ENCODE results near the gene PUS7L. TPM values are rescaled to one million over a fixed set of nuclear protein-coding genes. Genes with fewer than 3 reads are reported as not detected.

Gene PUS7L
- total and polyA plus RNA-seq, 2 experiments from 2014 or later, result 36.0 to 66.1 TPM

GRCh38 chr12:43742106-43742505 lies 16.5 kb downstream of the PUS7L start:
- no peaks in the 10 kb centered on the region for H3K27me3 Mint-ChIP-seq (ENCODE audit: insufficient read depth, low read depth, poor library complexity)
- Histone ChIP-seq H4K20me1 (replicated peaks; ENCODE audit: insufficient read depth) (no peaks in the 10 kb centered on the region), H3K4me1 (ENCODE audit: insufficient read depth) (peaks cover 2% of the 10 kb centered on the region), H3K9me2 (ENCODE audit: insufficient read depth) (no peaks in the 10 kb centered on the region), H3K36me3 (ENCODE audit: insufficient read depth) (peaks cover 6% of the 10 kb centered on the region; the same call in 1 of the 2 replicates), H3K27me3 (ENCODE audit: insufficient read depth) (no peaks in the 10 kb centered on the region), H3K27ac (ENCODE audit: low read depth) (no peak overlapping the region), H3K79me2 (replicated peaks; ENCODE audit: insufficient read depth) (no peaks in the 10 kb centered on the region), H3K4me2 (no peak overlapping the region), H3F3A (replicated peaks; ENCODE audit: low read depth) (no peaks in the 10 kb centered on the region), H3K4me3 (no peak overlapping the region), H2AFZ (no peak overlapping the region)
- H3K36me3 Mint-ChIP-seq (ENCODE audit: low read depth), result peaks cover 15% of the 10 kb centered on the region
- no peak overlapping the region for H3K4me3 Mint-ChIP-seq
- H3K27ac Mint-ChIP-seq, result no peak overlapping the region
- no peak for ATAC-seq
- no peaks in the 10 kb centered on the region; the same call in 2 of the 3 replicates for H3K4me1 Mint-ChIP-seq
- no peak for DNase-seq (ENCODE audit: low spot score)
- no peaks in the 10 kb centered on the region for H3K9me3 Mint-ChIP-seq
- TF ChIP-seq ETS1 (IDR thresholded peaks at IDR 0.05) (no peak), STAT1 (IDR thresholded peaks at IDR 0.05; ENCODE audit: unreplicated experiment) (no peak), CREB1 (CRISPR knock-in tag; IDR thresholded peaks at IDR 0.05; ENCODE audit: low read depth) (no peak), JUNB (IDR thresholded peaks at IDR 0.05; ENCODE audit: unreplicated experiment) (no peak), NANOG (IDR thresholded peaks at IDR 0.05; ENCODE audit: borderline replicate concordance) (no peak), ZNF114 (CRISPR knock-in tag; IDR thresholded peaks at IDR 0.05) (no peak), REST (IDR thresholded peaks at IDR 0.05; ENCODE audit: unreplicated experiment) (no peak), ZNF462 (CRISPR knock-in tag; IDR thresholded peaks at IDR 0.05) (no peak), CTCF (conservative IDR thresholded peaks at IDR 0.05; ENCODE audit: low read depth in 2 of 2) (no peak), ZNF331 (CRISPR knock-in tag; IDR thresholded peaks at IDR 0.05; ENCODE audit: low read depth) (no peak), EZH2phosphoT487 (IDR thresholded peaks at IDR 0.05; ENCODE audit: unreplicated experiment) (no peak), POLR2AphosphoS5 (IDR thresholded peaks at IDR 0.05; ENCODE audit: low read depth) (no peak), EZH2 (IDR thresholded peaks at IDR 0.05; ENCODE audit: low read depth, unreplicated experiment) (no peak)

All from GM23338 (cell line).